GM12875 (cell line): ENCODE data around the gene ZBTB33.

ENCODE experiments used
- H3K4me3 ChIP-seq: one replicate; pipeline ENCODE4 v1.5.1; 2011; ENCODE audit warnings: low read depth, low read length, control low read depth
- TF ChIP-seq, protein P1 (sequence below): IDR thresholded peaks from 2 replicates; pipeline ENCODE4 v1.5.1; 2011; ENCODE audit warnings: low read depth, mild to moderate bottlenecking, control low read depth, inconsistent platforms, low read length, moderate library complexity, borderline replicate concordance; ENCODE audit not compliant: insufficient read depth

ZBTB33 gene

DNA sequence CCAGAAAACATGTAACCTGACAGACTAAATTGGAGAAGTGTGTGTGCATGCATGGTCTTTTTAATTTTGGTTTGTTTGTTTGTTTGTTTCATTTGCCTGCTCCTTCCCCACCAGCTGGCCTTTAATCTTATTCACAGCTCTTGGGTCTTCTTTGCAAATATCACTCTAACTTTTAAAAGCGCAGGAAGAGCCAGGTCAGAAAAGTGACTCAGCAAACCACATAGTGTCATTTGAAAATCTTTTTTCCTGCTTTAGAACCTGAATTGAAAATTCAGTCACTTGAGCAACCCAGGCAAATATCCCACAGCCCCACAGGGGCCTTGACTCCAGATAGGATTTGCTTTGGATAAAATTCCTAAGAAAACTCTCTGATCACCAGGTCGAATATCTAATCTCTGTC, 56.0 kb downstream of the ZBTB33 start:
- H3K4me3 ChIP-seq: no peak overlapping the region

More for the DNA sequence above, 56.0 kb downstream of the ZBTB33 start:
- TF ChIP-seq, protein P1, sequence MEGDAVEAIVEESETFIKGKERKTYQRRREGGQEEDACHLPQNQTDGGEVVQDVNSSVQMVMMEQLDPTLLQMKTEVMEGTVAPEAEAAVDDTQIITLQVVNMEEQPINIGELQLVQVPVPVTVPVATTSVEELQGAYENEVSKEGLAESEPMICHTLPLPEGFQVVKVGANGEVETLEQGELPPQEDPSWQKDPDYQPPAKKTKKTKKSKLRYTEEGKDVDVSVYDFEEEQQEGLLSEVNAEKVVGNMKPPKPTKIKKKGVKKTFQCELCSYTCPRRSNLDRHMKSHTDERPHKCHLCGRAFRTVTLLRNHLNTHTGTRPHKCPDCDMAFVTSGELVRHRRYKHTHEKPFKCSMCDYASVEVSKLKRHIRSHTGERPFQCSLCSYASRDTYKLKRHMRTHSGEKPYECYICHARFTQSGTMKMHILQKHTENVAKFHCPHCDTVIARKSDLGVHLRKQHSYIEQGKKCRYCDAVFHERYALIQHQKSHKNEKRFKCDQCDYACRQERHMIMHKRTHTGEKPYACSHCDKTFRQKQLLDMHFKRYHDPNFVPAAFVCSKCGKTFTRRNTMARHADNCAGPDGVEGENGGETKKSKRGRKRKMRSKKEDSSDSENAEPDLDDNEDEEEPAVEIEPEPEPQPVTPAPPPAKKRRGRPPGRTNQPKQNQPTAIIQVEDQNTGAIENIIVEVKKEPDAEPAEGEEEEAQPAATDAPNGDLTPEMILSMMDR: no peak
